Ishikawa (cell line): ENCODE measurements around the gene CSDE1.

Experiments used
- CEBPB ChIP-seq: IDR thresholded peaks from 2 replicates; pipeline ENCODE4 v1.6.1; 2012
- CREB1 ChIP-seq: IDR thresholded peaks from 2 replicates; pipeline ENCODE4 v1.6.1; 2012; ENCODE audit warnings: low read depth
- EP300 ChIP-seq: IDR thresholded peaks from 2 replicates; pipeline ENCODE4 v1.6.1; 2012; ENCODE audit warnings: borderline replicate concordance
- FOXM1 ChIP-seq: IDR thresholded peaks from 2 replicates; pipeline ENCODE4 v1.6.1; 2012; ENCODE audit warnings: low read depth, borderline replicate concordance
- RAD21 ChIP-seq: IDR thresholded peaks from 2 replicates; pipeline ENCODE4 v1.6.1; 2012; ENCODE audit warnings: low read depth
- REST ChIP-seq: IDR thresholded peaks from 2 replicates; pipeline ENCODE4 v1.6.1; 2012; ENCODE audit warnings: low read depth, mild to moderate bottlenecking
- TAF1 ChIP-seq: IDR thresholded peaks from 2 replicates; pipeline ENCODE4 v1.6.1; 2012; ENCODE audit warnings: low read depth, mild to moderate bottlenecking
- TCF12 ChIP-seq: IDR thresholded peaks from 2 replicates; pipeline ENCODE4 v1.6.1; 2012; ENCODE audit warnings: low read depth
- TEAD4 ChIP-seq: IDR thresholded peaks from 2 replicates; pipeline ENCODE4 v1.6.1; 2012
- USF1 ChIP-seq: IDR thresholded peaks from 2 replicates; pipeline ENCODE4 v1.6.1; 2012
- YY1 ChIP-seq: IDR thresholded peaks from 2 replicates; pipeline ENCODE4 v1.6.1; 2012; ENCODE audit warnings: low read depth
- ZBTB7A ChIP-seq: IDR thresholded peaks from 2 replicates; pipeline ENCODE4 v1.6.1; 2012; ENCODE audit warnings: low read depth
- TF ChIP-seq, protein P1 (sequence below): IDR thresholded peaks from 2 replicates; pipeline ENCODE4 v1.6.1; 2012

- no peak for TF ChIP-seq RAD21
- no peak for TF ChIP-seq USF1
- TF ChIP-seq EP300 = no peak
- TF ChIP-seq CEBPB = no peak
- TF ChIP-seq, protein P1, sequence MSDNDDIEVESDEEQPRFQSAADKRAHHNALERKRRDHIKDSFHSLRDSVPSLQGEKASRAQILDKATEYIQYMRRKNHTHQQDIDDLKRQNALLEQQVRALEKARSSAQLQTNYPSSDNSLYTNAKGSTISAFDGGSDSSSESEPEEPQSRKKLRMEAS = no peak
- no peak for TF ChIP-seq REST
- no peak for TF ChIP-seq ZBTB7A
- no peak for TF ChIP-seq TAF1
- no peak for TF ChIP-seq FOXM1
- TF ChIP-seq CREB1 = no peak
- TF ChIP-seq YY1 = no peak
- no peak for TF ChIP-seq TEAD4
- no peak for TF ChIP-seq TCF12
Observed at GRCh38 chr1:114715952-114716303, 41.9 kb downstream of the CSDE1 start.
